Natural killer cell (primary cell): Measurements from ENCODE around the gene PRKRIP1. TPM values are rescaled to one million over a fixed set of nuclear protein-coding genes. Genes with fewer than 3 reads are reported as not detected.

Experiments used
- ATAC-seq, 3 donors: fragments of 150-1000 bp in 2 of 3; fragments of 200-7000 bp in 1 of 3; cut with Tn5 transposase; 1 replicate in 1 of 3; 2 replicates in 2 of 3; pipeline ENCODE4 v1.10.0; 2021; ENCODE audit warnings: mild to moderate bottlenecking in 2 of 3, moderate library complexity in 2 of 3
- DNase-seq, 2 donors: peaks; one replicate each; pipeline versions ENCODE4 v3.0.0 to v3.0.0-alpha.2; 2013 to 2021; ENCODE audit warnings: mixed read lengths in 1 of 2
- H3K27ac ChIP-seq: one replicate; pipeline ENCODE4 v1.5.1; 2013; ENCODE audit warnings: mild to moderate bottlenecking, low read length
- H3K27me3 ChIP-seq: one replicate; pipeline ENCODE4 v1.6.1; 2013; ENCODE audit warnings: low read length; ENCODE audit not compliant: control insufficient read depth, insufficient read depth
- H3K36me3 ChIP-seq: one replicate; pipeline ENCODE4 v1.6.1; 2013; ENCODE audit warnings: low read length; ENCODE audit not compliant: control insufficient read depth, insufficient read depth
- H3K4me1 ChIP-seq: one replicate; pipeline ENCODE4 v1.6.1; 2013; ENCODE audit warnings: low read length; ENCODE audit not compliant: control insufficient read depth, insufficient read depth
- H3K4me3 ChIP-seq: one replicate; pipeline ENCODE4 v1.5.1; 2013; ENCODE audit warnings: low read length
- H3K9me3 ChIP-seq: one replicate; pipeline ENCODE4 v1.6.1; 2013; ENCODE audit warnings: low read length; ENCODE audit not compliant: control insufficient read depth, insufficient read depth
- H3K27ac Mint-ChIP-seq, 2 donors: one replicate each; pipeline ENCODE4 v1.8.0; 2022; ENCODE audit warnings: mild to moderate bottlenecking in 2 of 2, mixed read lengths in 2 of 2, moderate library complexity in 1 of 2
- H3K27me3 Mint-ChIP-seq, 2 donors: one replicate each; pipeline ENCODE4 v1.8.0; 2022; ENCODE audit warnings: low read depth in 2 of 2, mixed read lengths in 2 of 2
- H3K36me3 Mint-ChIP-seq: one replicate; pipeline ENCODE4 v1.8.0; 2022; ENCODE audit warnings: mixed read lengths
- H3K4me1 Mint-ChIP-seq, 2 donors: one replicate each; pipeline ENCODE4 v1.8.0; 2022; ENCODE audit warnings: mixed read lengths in 2 of 2
- H3K4me3 Mint-ChIP-seq: one replicate; pipeline ENCODE4 v1.8.0; 2022; ENCODE audit warnings: mild to moderate bottlenecking, moderate library complexity, mixed read lengths
- H3K9me3 Mint-ChIP-seq, 2 donors: one replicate each; pipeline ENCODE4 v1.8.0; 2022; ENCODE audit warnings: mixed read lengths in 2 of 2
- WGBS: methylation state at CpG from one replicate; pipeline ENCODE4 v1.1.7; 2013; ENCODE audit warnings: missing lambda C conversion rate; ENCODE audit not compliant: insufficient coverage; 5-methylcytosine and 5-hydroxymethylcytosine counted together
- intact Hi-C: fragments of 100-400 bp; cut with micrococcal nuclease; formaldehyde crosslinking; loops from one replicate; pipeline ENCODE4 v1.14.2; 2022
- total RNA-seq, 4 donors: library from RNA; stranded (reverse); fragments of 120-200 nt in 1 of 4; gene quantifications; one replicate each; pipeline versions ENCODE4 v1.2.3 to v1.2.4, GENCODE V29; 2013 to 2022
- TF ChIP-seq, protein P1 (sequence below): fragments of 200-600 bp; IDR thresholded peaks from one replicate; pipeline ENCODE4 v1.8.0; 2022; ENCODE audit warnings: antibody characterized with exemption

PRKRIP1 gene
- total RNA-seq, 3 donors from 2014 or later (not counting 1 experiment from before 2014, with no cell fraction given) = 38.2 to 44.2 (median 39.5) TPM

DNA sequence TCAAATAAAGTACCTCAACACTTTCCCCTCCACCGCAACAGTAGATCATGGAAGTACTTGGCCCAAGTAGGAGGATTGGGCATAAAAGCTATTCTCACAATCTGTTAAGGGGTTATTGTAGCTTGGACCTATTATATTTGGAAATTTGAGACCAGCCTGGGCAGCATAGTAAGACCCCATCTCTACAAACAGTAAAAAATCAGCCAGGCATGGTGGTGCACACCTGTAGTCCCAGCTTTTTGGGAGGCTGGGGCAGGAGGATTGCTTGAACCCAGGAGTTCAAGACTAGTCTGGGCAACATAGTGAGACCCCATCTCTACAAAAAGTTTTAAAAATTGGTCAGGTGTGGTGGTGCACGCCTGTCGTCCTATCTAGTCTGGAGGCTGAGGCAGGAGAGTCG is 13.2 kb downstream of the PRKRIP1 start:
- intact Hi-C loops = no loop called here
- ATAC-seq (no peak), DNase-seq (no peak)
- H3K4me1 ChIP-seq = peaks cover 11% of the 10 kb centered on the region
- Mint-ChIP-seq H3K9me3 (no peaks in the 10 kb centered on the region), H3K4me3 (no peak overlapping the region), H3K36me3 (peaks cover 7% of the 10 kb centered on the region), H3K27ac (peak overlapping the region; percentile 22 to 73), H3K27me3 (no peaks in the 10 kb centered on the region), H3K4me1 (peaks cover 16 to 21% of the 10 kb centered on the region in 2 donors)
- no peak overlapping the region for H3K4me3 ChIP-seq
- WGBS = 100% methylated on average over 3 of the region's 4 CpGs
- H3K27ac ChIP-seq = no peak overlapping the region
- H3K36me3 ChIP-seq = peaks cover 44% of the 10 kb centered on the region
- H3K27me3 ChIP-seq = no peaks in the 10 kb centered on the region
- no peaks in the 10 kb centered on the region for H3K9me3 ChIP-seq
- TF ChIP-seq, protein P1, sequence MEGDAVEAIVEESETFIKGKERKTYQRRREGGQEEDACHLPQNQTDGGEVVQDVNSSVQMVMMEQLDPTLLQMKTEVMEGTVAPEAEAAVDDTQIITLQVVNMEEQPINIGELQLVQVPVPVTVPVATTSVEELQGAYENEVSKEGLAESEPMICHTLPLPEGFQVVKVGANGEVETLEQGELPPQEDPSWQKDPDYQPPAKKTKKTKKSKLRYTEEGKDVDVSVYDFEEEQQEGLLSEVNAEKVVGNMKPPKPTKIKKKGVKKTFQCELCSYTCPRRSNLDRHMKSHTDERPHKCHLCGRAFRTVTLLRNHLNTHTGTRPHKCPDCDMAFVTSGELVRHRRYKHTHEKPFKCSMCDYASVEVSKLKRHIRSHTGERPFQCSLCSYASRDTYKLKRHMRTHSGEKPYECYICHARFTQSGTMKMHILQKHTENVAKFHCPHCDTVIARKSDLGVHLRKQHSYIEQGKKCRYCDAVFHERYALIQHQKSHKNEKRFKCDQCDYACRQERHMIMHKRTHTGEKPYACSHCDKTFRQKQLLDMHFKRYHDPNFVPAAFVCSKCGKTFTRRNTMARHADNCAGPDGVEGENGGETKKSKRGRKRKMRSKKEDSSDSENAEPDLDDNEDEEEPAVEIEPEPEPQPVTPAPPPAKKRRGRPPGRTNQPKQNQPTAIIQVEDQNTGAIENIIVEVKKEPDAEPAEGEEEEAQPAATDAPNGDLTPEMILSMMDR = no peak

GRCh38 chr7:102410123-102410522 is 14.0 kb downstream of the PRKRIP1 start:
- peaks cover 17% of the 10 kb centered on the region for H3K4me1 ChIP-seq
- no peaks in the 10 kb centered on the region for H3K27me3 Mint-ChIP-seq
- no peaks in the 10 kb centered on the region for H3K27me3 ChIP-seq
- 74% methylated on average over 6 of the region's 6 CpGs for WGBS
- peaks cover 7% of the 10 kb centered on the region for H3K36me3 Mint-ChIP-seq
- no peak overlapping the region for H3K4me3 ChIP-seq
- H3K4me3 Mint-ChIP-seq = peak overlapping the region; percentile 4
- H3K36me3 ChIP-seq = peaks cover 42% of the 10 kb centered on the region
- intact Hi-C loops = no loop called here
- no peak for DNase-seq
- no peaks in the 10 kb centered on the region for H3K9me3 Mint-ChIP-seq
- no peak for ATAC-seq
- no peaks in the 10 kb centered on the region for H3K9me3 ChIP-seq
- TF ChIP-seq, protein P1 = no peak
- H3K27ac Mint-ChIP-seq = peak overlapping the region; percentile 73
- H3K4me1 Mint-ChIP-seq = peaks cover 14 to 18% of the 10 kb centered on the region in 2 donors
- no peak overlapping the region for H3K27ac ChIP-seq

DNA sequence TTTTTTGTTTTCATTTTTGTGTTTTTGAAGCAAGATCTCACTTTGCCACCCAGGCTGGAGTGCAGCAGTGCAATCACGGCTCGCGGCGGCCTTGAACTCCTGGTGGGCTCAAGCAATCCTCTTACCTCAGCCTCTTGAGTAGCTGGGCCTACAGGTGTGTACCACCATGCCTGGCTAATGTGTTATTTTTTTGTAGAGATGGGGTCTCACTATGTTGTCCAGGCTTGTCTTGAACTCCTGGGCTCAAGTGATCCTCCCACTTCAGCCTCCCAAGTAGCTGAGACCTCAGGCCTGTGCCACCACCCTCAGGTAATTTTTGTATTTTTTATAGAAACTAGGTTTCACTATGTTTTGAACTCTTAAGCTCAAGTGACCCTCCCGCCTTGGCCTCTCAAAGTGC is 14.8 kb downstream of the PRKRIP1 start:
- Mint-ChIP-seq H3K27ac (peak overlapping the region; percentile 73), H3K4me1 (peaks cover 22 to 26% of the 10 kb centered on the region in 2 donors), H3K27me3 (no peaks in the 10 kb centered on the region), H3K36me3 (peaks cover 7% of the 10 kb centered on the region), H3K4me3 (no peak overlapping the region), H3K9me3 (no peaks in the 10 kb centered on the region)
- H3K27ac ChIP-seq = no peak overlapping the region
- WGBS = 95% methylated on average over 5 of the region's 5 CpGs
- TF ChIP-seq, protein P1 = no peak
- H3K27me3 ChIP-seq = no peaks in the 10 kb centered on the region
- DNase-seq = no peak
- intact Hi-C loops = no loop called here
- no peak for ATAC-seq
- H3K4me3 ChIP-seq = no peak overlapping the region
- H3K4me1 ChIP-seq = peaks cover 25% of the 10 kb centered on the region
- H3K9me3 ChIP-seq = no peaks in the 10 kb centered on the region
- H3K36me3 ChIP-seq = peaks cover 35% of the 10 kb centered on the region

- WGBS = 71% methylated on average over 6 of the region's 6 CpGs
- ATAC-seq (no peak), DNase-seq (peak in 1 of 2 donors; percentile 74)
- no peaks in the 10 kb centered on the region for H3K9me3 Mint-ChIP-seq
- no peaks in the 10 kb centered on the region for H3K9me3 ChIP-seq
- H3K27me3 Mint-ChIP-seq = no peaks in the 10 kb centered on the region
- no peak overlapping the region for H3K4me3 ChIP-seq
- intact Hi-C loops = no loop called here
- H3K4me1 Mint-ChIP-seq = peaks cover 38 to 40% of the 10 kb centered on the region in 2 donors
- no peak overlapping the region for H3K27ac ChIP-seq
- H3K27me3 ChIP-seq = no peaks in the 10 kb centered on the region
- peaks cover 22% of the 10 kb centered on the region for H3K36me3 ChIP-seq
- H3K4me1 ChIP-seq = peaks cover 41% of the 10 kb centered on the region
- peak overlapping the region; percentile 16 to 63 for H3K27ac Mint-ChIP-seq
- H3K4me3 Mint-ChIP-seq = no peak overlapping the region
- TF ChIP-seq, protein P1 = peak; percentile 49
- H3K36me3 Mint-ChIP-seq = peaks cover 7% of the 10 kb centered on the region
Observed at GRCh38 chr7:102412548-102412947, 16.4 kb downstream of the PRKRIP1 start.
